Measurements from ENCODE around the gene MGMT.

MGMT gene

GRCh38 chr10:129526943-129527342, 59.9 kb downstream of the MGMT start:
- no peak for TF ChIP-seq CTCF (IDR thresholded peaks at IDR 0.05; ENCODE audit: extremely low read depth, missing control alignments)
- DNase-seq (ENCODE audit: low spot score): no peak

DNA sequence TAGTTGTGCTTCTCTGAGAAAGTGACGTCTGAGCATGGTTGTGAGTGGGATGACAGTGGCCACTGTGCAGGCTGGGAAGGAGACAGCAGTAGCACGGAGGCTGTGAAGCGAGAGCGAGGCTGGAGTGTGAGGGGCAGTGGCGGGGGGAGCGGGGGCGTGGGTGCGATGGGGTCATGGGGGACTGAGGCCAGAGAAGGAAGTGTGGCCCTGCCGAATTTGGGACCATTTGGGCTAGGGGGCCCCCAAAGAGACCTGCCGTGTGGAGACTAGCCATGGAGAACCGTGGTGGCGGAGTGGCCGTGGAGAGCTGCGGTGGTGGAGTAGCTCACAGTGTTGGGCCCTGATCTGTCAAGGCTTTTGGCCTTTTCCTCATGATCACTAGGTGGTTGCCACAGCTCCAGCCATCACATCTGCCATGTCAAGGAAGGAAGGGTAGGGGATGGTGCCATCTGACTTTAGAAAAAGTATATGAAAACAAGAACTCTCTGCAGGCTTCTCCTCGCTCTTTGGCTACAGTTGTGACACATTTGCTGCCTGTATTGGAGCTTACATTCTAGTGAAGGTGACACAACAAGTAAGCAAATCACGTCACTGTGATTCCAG, 61.4 kb downstream of the MGMT start:
- no peak for TF ChIP-seq CTCF (IDR thresholded peaks at IDR 0.05; ENCODE audit: extremely low read depth, missing control alignments)
- DNase-seq (ENCODE audit: low spot score): no peak

DNA sequence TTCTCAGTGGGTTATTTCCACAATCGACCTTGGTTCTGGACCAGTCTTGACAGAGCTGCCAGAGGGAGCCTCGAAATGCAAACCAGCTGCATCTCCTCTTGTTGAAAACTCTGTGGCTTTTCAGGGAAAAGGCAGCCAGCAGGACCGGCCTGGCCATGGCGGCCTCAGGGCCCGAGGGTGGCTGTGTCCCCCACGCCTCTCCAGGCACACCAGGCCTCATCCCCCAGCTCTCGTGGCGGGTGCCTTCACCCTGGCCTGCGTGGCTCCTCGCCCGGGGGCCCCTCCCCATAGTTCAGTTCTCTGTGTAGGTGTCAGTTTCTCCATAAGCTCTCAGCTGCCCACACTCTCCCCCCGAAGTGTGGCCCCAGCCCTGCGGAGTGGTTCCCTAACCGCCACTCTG, 63.5 kb downstream of the MGMT start:
- no peak for TF ChIP-seq CTCF (IDR thresholded peaks at IDR 0.05; ENCODE audit: extremely low read depth, missing control alignments)
- no peak for DNase-seq (ENCODE audit: low spot score)

DNA sequence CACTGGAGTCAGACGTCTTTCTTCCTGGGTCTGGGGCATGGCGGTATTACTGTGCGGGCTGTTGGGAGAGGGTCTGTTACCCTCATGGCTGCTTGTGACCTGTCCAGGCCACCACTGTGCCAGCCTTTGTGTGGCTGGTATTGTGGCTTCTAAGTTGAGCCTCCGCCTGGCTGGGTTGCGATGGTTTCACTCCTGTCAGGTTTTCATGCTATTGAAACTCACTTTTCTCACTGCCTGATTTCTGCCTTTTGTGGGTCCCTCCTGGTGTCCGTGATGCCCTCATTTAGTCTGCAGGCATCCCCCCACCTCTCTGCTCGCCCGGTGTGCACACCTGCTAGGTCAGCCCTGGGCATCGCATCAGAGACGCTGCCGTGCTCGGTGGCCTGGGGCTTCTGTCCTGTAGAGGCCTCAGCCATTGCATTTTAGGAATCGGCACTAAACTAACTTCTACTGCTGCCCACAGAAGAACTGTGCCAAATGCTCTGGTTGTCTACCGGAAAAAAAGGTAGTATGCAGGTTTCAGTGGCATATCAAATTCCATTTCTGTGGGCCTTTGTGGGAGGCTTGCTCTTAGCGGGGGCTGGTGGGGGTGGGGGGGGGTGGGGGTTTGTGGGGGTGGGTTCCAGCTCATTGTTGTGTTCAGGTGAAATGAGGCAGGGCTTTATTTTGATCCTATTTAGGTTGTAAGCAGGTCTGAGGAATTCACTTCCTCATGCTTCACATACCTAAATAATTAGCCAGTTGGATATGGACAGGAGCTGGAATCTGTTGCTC, 64.3 kb downstream of the MGMT start:
- no peak for TF ChIP-seq CTCF (IDR thresholded peaks at IDR 0.05; ENCODE audit: extremely low read depth, missing control alignments)
- DNase-seq (ENCODE audit: low spot score): no peak

DNA sequence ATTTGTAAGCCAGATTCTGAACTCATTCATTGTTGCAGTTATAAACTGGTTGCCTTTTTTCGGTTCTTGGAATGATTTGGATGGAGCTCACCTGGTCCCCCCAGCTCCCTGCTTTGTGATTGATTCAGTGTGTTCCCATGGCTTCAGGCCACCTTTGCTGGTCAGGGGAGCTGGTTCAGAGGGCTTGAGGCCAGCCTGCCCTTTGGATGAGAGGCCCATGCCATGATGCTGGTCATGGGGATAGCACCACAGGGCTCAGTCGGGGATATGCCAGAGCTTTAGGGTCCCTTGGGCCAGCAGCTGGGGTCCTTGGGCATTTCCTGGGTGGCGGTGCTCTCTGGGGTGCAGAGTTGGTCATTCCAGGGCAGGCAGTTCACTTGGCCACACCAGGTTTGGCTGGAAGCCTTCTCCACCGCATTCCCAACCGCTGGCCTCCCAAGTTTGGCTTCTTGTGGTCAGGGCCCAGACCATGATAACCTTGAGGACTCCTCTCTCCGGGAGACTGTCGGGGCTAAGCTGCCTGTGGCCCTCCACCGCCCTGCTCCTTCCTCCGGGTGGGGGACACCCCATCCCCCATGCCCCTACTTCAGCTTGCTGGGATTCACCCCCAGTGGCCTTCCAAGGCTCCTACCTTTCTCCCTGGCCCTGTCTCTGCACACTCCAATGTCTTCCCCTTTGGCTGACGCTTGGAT, 65.1 kb downstream of the MGMT start:
- no peak for TF ChIP-seq CTCF (IDR thresholded peaks at IDR 0.05; ENCODE audit: extremely low read depth, missing control alignments)
- DNase-seq (ENCODE audit: low spot score): no peak

- DNase-seq (ENCODE audit: low spot score): no peak
- TF ChIP-seq CTCF (IDR thresholded peaks at IDR 0.05; ENCODE audit: extremely low read depth, missing control alignments): no peak
Measured at GRCh38 chr10:129532838-129533237, 65.8 kb downstream of the MGMT start.

GRCh38 chr10:129533281-129533680, 66.2 kb downstream of the MGMT start:
- TF ChIP-seq CTCF (IDR thresholded peaks at IDR 0.05; ENCODE audit: extremely low read depth, missing control alignments): no peak
- no peak for DNase-seq (ENCODE audit: low spot score)

Measured in GM20000 (cell line).